Measurements from ENCODE around the gene RNASE8. TPM values are rescaled to one million over a fixed set of nuclear protein-coding genes. Genes with fewer than 3 reads are reported as not detected.

Gene RNASE8
- total RNA-seq, 2 donors from 2014 or later, result not detected

- 2% methylated on average over 69 of the region's 90 CpGs for WGBS
- Histone ChIP-seq H3K27me3 (replicated peaks; ENCODE audit: insufficient read depth) (no peaks in the 10 kb centered on the region), H3K9me3 (no peaks in the 10 kb centered on the region), H3K27ac (peak within 1 kb of the TSS; percentile 85 to 90), H3K36me3 (no peaks in the 10 kb centered on the region), H3K4me1 (replicated peaks) (peaks cover 5% of the 10 kb centered on the region), H3K4me3 (peak within 1 kb of the TSS; percentile 50 to 68)
- TF ChIP-seq CTCF (IDR thresholded peaks at IDR 0.05), result peak in 1 of 4 experiments; percentile 3
- TF ChIP-seq POLR2A (IDR thresholded peaks at IDR 0.05), result peak; percentile 50
- TF ChIP-seq POLR2AphosphoS5 (IDR thresholded peaks at IDR 0.05), result peak; percentile 78
- peak; percentile 83 for DNase-seq (ENCODE audit: low spot score)
- intact Hi-C loops (cut with DNase I), result loop anchor here (10.0 kb wide), 1 partner anchor 483 kb away; no protein-coding TSS in a partner anchor
These were observed 40.7 kb downstream of the RNASE8 start, which contains the start of gene ZNF219 for GRCh38 chr14:21098076-21098891. TSS of gene ZNF219 (minus strand) at chr14:21098655. CDS start at chr14:21093591, 5,064 bp downstream.

- peaks cover 5% of the 10 kb centered on the region for H3K4me1 ChIP-seq (replicated peaks)
- peak overlapping the region; percentile 50 to 68 for H3K4me3 ChIP-seq
- no peaks in the 10 kb centered on the region for H3K27me3 ChIP-seq (replicated peaks; ENCODE audit: insufficient read depth)
- no peak for DNase-seq (ENCODE audit: low spot score)
- 6% methylated on average over 16 of the region's 16 CpGs for WGBS
- no peaks in the 10 kb centered on the region for H3K9me3 ChIP-seq
- TF ChIP-seq CTCF (IDR thresholded peaks at IDR 0.05), result peak in 1 of 4 experiments; percentile 0
- no peak for TF ChIP-seq POLR2A (IDR thresholded peaks at IDR 0.05)
- TF ChIP-seq POLR2AphosphoS5 (IDR thresholded peaks at IDR 0.05), result no peak
- intact Hi-C loops (cut with DNase I), result loop anchor here (10.0 kb wide), 1 partner anchor 484 kb away; no protein-coding TSS in a partner anchor
- no peaks in the 10 kb centered on the region for H3K36me3 ChIP-seq
- peak overlapping the region; percentile 84 to 90 for H3K27ac ChIP-seq
These were observed 41.4 kb downstream of the RNASE8 start for GRCh38 chr14:21098892-21099595.

- no peak for DNase-seq (ENCODE audit: low spot score)
- no peaks in the 10 kb centered on the region for H3K9me3 ChIP-seq
- no peak overlapping the region for H3K4me3 ChIP-seq
- H3K4me1 ChIP-seq (replicated peaks), result peaks cover 6% of the 10 kb centered on the region
- 67% methylated on average over 5 of the region's 5 CpGs for WGBS
- H3K27ac ChIP-seq, result peak overlapping the region; percentile 84 to 90
- intact Hi-C loops (cut with DNase I), result loop anchor here (10.0 kb wide), 1 partner anchor 485 kb away; no protein-coding TSS in a partner anchor
- H3K36me3 ChIP-seq, result no peaks in the 10 kb centered on the region
- H3K27me3 ChIP-seq (replicated peaks; ENCODE audit: insufficient read depth), result no peaks in the 10 kb centered on the region
- TF ChIP-seq CTCF (IDR thresholded peaks at IDR 0.05) (no peak), POLR2AphosphoS5 (IDR thresholded peaks at IDR 0.05) (no peak)
These were observed 42.0 kb downstream of the RNASE8 start for GRCh38 chr14:21099596-21099985.

GRCh38 chr14:21100931-21101330 is 43.3 kb downstream of the RNASE8 start, which contains the start of gene TMEM253:
TSS of gene TMEM253 (plus strand) at chr14:21101066. CDS start at chr14:21101344, 278 bp downstream.
- no peaks in the 10 kb centered on the region for H3K9me3 ChIP-seq
- H3K4me1 ChIP-seq (replicated peaks), result peaks cover 12% of the 10 kb centered on the region
- peak within 1 kb of the TSS; percentile 84 to 90 for H3K27ac ChIP-seq
- no peak within 1 kb of the TSS for H3K4me3 ChIP-seq
- TF ChIP-seq POLR2A (IDR thresholded peaks at IDR 0.05), result no peak
- TF ChIP-seq CTCF (IDR thresholded peaks at IDR 0.05), result no peak
- no peak for TF ChIP-seq POLR2AphosphoS5 (IDR thresholded peaks at IDR 0.05)
- intact Hi-C loops (cut with DNase I), result loop anchor here (5.0 to 10.0 kb wide), 2 partner anchors 284 to 419 kb away; partner anchors contain the start of genes RNASE4 and SUPT16H
- DNase-seq (ENCODE audit: low spot score), result no peak
- no peaks in the 10 kb centered on the region for H3K36me3 ChIP-seq
- WGBS, result 90% methylated on average over 5 of the region's 5 CpGs
- H3K27me3 ChIP-seq (replicated peaks; ENCODE audit: insufficient read depth), result no peaks in the 10 kb centered on the region

All from prostate gland (tissue), 2 donors.